ENCODE results near the gene SERGEF. TPM values are rescaled to one million over a fixed set of nuclear protein-coding genes. Genes with fewer than 3 reads are reported as not detected.

Gene SERGEF
- total and polyA plus RNA-seq, 8 donors: 9.3 to 158 (median 73.5) TPM; not detected in 1

GRCh38 chr11:17845431-17845881 lies 167.4 kb downstream of the SERGEF start:
- H3K4me3 ChIP-seq: no peak overlapping the region
- H3K27ac ChIP-seq: no peak overlapping the region
- H3K27me3 ChIP-seq: no peaks in the 10 kb centered on the region
- intact Hi-C loops (cut with DNase I; ENCODE audit: low total_unique reads): no loop called here
- no peaks in the 10 kb centered on the region for H3K36me3 ChIP-seq
- DNase-seq: no peak
- TF ChIP-seq EP300 (IDR thresholded peaks at IDR 0.05) (no peak), POLR2AphosphoS5 (IDR thresholded peaks at IDR 0.05) (no peak), POLR2A (IDR thresholded peaks at IDR 0.05) (no peak)
- H3K9me3 ChIP-seq: no peaks in the 10 kb centered on the region
- H3K4me1 ChIP-seq: no peaks in the 10 kb centered on the region

- Histone ChIP-seq H3K9me3 (no peaks in the 10 kb centered on the region), H3K27ac (no peak overlapping the region), H3K4me3 (no peak overlapping the region), H3K4me1 (peaks cover 0 to 5% (median 0%) of the 10 kb centered on the region in 4 donors), H3K36me3 (no peaks in the 10 kb centered on the region), H3K27me3 (no peaks in the 10 kb centered on the region)
- no peak for DNase-seq
- TF ChIP-seq CTCF (IDR thresholded peaks at IDR 0.05): no peak
- no peak for TF ChIP-seq EP300 (IDR thresholded peaks at IDR 0.05)
- TF ChIP-seq POLR2A (IDR thresholded peaks at IDR 0.05): no peak
- TF ChIP-seq POLR2AphosphoS5 (IDR thresholded peaks at IDR 0.05): no peak
- WGBS, 5 donors: 88 to 93% (median 91%) methylated on average over 4 of the region's 4 CpGs
- intact Hi-C loops (cut with DNase I; ENCODE audit: low total_unique reads): no loop called here
Observed at GRCh38 chr11:17840101-17840548, 172.7 kb downstream of the SERGEF start.

GRCh38 chr11:17839450-17839849 lies 173.4 kb downstream of the SERGEF start:
- no peaks in the 10 kb centered on the region for H3K27me3 ChIP-seq
- H3K4me1 ChIP-seq: peaks cover 0 to 5% (median 0%) of the 10 kb centered on the region in 4 donors
- 80 to 95% (median 89%) methylated on average over 5 of the region's 5 CpGs for WGBS, 5 donors
- intact Hi-C loops (cut with DNase I; ENCODE audit: low total_unique reads): no loop called here
- TF ChIP-seq POLR2AphosphoS5 (IDR thresholded peaks at IDR 0.05) (no peak), CTCF (IDR thresholded peaks at IDR 0.05) (no peak), POLR2A (IDR thresholded peaks at IDR 0.05) (no peak), EP300 (IDR thresholded peaks at IDR 0.05) (no peak)
- H3K9me3 ChIP-seq: no peaks in the 10 kb centered on the region
- no peak for DNase-seq
- H3K4me3 ChIP-seq: no peak overlapping the region
- no peaks in the 10 kb centered on the region for H3K36me3 ChIP-seq
- no peak overlapping the region for H3K27ac ChIP-seq

DNA sequence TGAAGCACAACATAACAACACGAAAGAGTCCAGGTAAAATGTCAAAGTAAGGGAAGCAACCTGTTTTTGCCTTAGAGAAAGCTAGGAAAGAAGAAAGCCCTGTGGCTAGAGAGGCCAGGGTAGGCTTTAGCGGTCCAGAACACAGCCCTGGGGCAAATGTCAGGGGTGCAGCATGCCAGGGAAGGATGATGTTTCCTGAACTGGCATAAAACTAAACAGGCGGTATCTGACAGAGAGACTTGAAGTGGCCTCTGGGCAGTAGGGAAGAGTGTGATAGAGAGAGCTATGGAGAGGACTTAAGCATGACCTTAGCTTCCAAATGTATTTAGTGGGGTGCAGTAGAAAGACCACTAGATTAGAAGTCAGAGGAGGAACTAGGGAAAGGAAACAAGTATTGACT lies 174.7 kb downstream of the SERGEF start:
- Histone ChIP-seq H3K36me3 (no peaks in the 10 kb centered on the region), H3K4me3 (no peak overlapping the region), H3K9me3 (no peaks in the 10 kb centered on the region), H3K4me1 (peaks cover 0 to 5% (median 0%) of the 10 kb centered on the region in 4 donors), H3K27me3 (no peaks in the 10 kb centered on the region), H3K27ac (no peak overlapping the region)
- 88 to 96% (median 94%) methylated on average over 3 of the region's 3 CpGs for WGBS, 5 donors
- no peak for TF ChIP-seq POLR2A (IDR thresholded peaks at IDR 0.05)
- no peak for TF ChIP-seq POLR2AphosphoS5 (IDR thresholded peaks at IDR 0.05)
- TF ChIP-seq CTCF (IDR thresholded peaks at IDR 0.05): no peak
- TF ChIP-seq EP300 (IDR thresholded peaks at IDR 0.05): no peak
- DNase-seq: no peak
- intact Hi-C loops (cut with DNase I; ENCODE audit: low total_unique reads): no loop called here

DNA sequence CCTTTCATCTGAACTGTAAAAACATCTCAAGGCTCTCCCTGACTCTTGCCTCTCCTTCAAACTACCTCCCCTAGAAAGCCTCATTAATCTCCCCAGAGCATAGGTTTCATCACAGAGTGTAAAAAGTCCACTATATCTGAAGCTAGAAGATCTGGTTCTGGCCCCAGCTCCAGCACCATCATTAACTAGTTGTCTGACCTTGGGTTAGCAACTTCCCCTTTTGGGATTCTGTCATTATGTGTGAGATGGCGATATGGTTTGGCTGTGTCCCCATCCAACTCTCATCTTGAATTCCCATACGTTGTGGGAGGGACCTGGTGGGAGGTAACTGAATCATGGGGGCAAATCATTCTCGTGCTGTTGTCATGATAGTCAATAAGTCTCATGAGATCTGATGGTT lies 181.0 kb downstream of the SERGEF start:
- WGBS, 5 donors: 93 to 96% (median 94%) methylated on average over 3 of the region's 3 CpGs
- Histone ChIP-seq H3K9me3 (no peaks in the 10 kb centered on the region), H3K27me3 (no peaks in the 10 kb centered on the region), H3K4me3 (no peak overlapping the region), H3K4me1 (peaks cover 0 to 5% (median 3%) of the 10 kb centered on the region in 4 donors), H3K36me3 (no peaks in the 10 kb centered on the region), H3K27ac (no peak overlapping the region)
- no peak for TF ChIP-seq POLR2A (IDR thresholded peaks at IDR 0.05)
- TF ChIP-seq CTCF (IDR thresholded peaks at IDR 0.05): no peak
- no peak for TF ChIP-seq POLR2AphosphoS5 (IDR thresholded peaks at IDR 0.05)
- TF ChIP-seq EP300 (IDR thresholded peaks at IDR 0.05): no peak
- intact Hi-C loops (cut with DNase I; ENCODE audit: low total_unique reads): no loop called here
- no peak for DNase-seq
